NB4 (cell line): ENCODE data around the gene PPP2R5B.

Experiments
- POLR2A ChIP-seq: IDR thresholded peaks from 2 replicates; pipeline ENCODE4 v1.6.1; 2011; ENCODE audit warnings: mild to moderate bottlenecking; ENCODE audit not compliant: insufficient read length; ENCODE audit errors: extremely low read depth
- TF ChIP-seq, protein P1 (sequence below): IDR thresholded peaks from one replicate; pipeline ENCODE4 v1.5.1; 2012; ENCODE audit warnings: low read depth, low read length

DNA sequence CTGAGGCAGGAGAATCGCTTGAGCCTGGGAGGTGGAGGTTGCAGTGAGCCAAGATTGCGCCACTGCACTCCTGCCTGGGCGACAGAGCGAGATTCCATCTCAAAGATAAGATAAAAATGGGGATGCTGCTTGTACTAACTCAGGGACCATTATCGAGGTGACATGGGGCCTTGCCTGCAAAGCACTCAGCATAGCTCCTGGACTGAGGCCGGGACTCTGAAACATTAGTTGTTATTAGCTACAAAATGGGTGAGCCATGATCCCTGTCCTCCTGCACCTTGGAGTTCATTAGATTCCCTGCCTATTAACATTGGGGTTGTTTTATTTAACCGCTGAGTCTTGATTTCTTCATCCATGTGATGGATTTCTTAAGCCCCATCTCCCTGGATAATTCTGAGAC is 5.1 kb downstream of the PPP2R5B start:
- TF ChIP-seq, protein P1, sequence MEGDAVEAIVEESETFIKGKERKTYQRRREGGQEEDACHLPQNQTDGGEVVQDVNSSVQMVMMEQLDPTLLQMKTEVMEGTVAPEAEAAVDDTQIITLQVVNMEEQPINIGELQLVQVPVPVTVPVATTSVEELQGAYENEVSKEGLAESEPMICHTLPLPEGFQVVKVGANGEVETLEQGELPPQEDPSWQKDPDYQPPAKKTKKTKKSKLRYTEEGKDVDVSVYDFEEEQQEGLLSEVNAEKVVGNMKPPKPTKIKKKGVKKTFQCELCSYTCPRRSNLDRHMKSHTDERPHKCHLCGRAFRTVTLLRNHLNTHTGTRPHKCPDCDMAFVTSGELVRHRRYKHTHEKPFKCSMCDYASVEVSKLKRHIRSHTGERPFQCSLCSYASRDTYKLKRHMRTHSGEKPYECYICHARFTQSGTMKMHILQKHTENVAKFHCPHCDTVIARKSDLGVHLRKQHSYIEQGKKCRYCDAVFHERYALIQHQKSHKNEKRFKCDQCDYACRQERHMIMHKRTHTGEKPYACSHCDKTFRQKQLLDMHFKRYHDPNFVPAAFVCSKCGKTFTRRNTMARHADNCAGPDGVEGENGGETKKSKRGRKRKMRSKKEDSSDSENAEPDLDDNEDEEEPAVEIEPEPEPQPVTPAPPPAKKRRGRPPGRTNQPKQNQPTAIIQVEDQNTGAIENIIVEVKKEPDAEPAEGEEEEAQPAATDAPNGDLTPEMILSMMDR, result no peak
- TF ChIP-seq POLR2A, result no peak
